Heart left ventricle (tissue), 16 donors: ENCODE results near the gene FBLN2. TPM values are rescaled to one million over a fixed set of nuclear protein-coding genes. Genes with fewer than 3 reads are reported as not detected.

ENCODE experiments used
- ATAC-seq, 4 donors: fragments of 200-7000 bp; cut with Tn5 transposase; one replicate each; pipeline ENCODE4 v1.9.1; 2020 to 2022; ENCODE audit warnings: moderate library complexity in 4 of 4, mild to moderate bottlenecking in 3 of 4, moderate number of reproducible peaks in 1 of 4
- DNase-seq, 5 donors: peaks; one replicate each; pipeline ENCODE4 v3.0.0-alpha.2; 2020
- H3K27ac ChIP-seq, 12 donors: fragments of 200-600 bp; sonication (generic) in 4 of 12; one replicate each; pipeline versions ENCODE4 v1.5.0 to v1.8.0; 2016 to 2022; ENCODE audit warnings: mild to moderate bottlenecking in 2 of 12
- H3K27me3 ChIP-seq, 9 donors: fragments of 200-600 bp; sonication (generic) in 2 of 9; one replicate each; pipeline versions ENCODE4 v1.5.1 to v1.8.0; 2016 to 2022; ENCODE audit warnings: mild to moderate bottlenecking in 3 of 9
- H3K36me3 ChIP-seq, 9 donors: fragments of 200-600 bp; sonication (generic) in 2 of 9; one replicate each; pipeline versions ENCODE4 v1.5.0 to v1.8.0; 2018 to 2022; ENCODE audit warnings: mild to moderate bottlenecking in 2 of 9
- H3K4me1 ChIP-seq, 12 donors: fragments of 200-600 bp; sonication (generic) in 4 of 12; one replicate each; pipeline versions ENCODE4 v1.5.0 to v1.8.0; 2016 to 2022; ENCODE audit warnings: mild to moderate bottlenecking in 3 of 12
- H3K4me3 ChIP-seq, 12 donors: fragments of 200-600 bp; sonication (generic) in 4 of 12; one replicate each; pipeline versions ENCODE4 v1.5.0 to v1.8.0; 2017 to 2022; ENCODE audit warnings: mild to moderate bottlenecking in 9 of 12, moderate library complexity in 4 of 12
- H3K9me3 ChIP-seq, 12 donors: fragments of 200-600 bp; sonication (generic) in 4 of 12; one replicate each; pipeline versions ENCODE4 v1.5.0 to v1.8.0; 2016 to 2022; ENCODE audit warnings: mild to moderate bottlenecking in 1 of 12
- CTCF ChIP-seq, 12 donors: fragments of 200-600 bp; sonication (generic) in 4 of 12; IDR thresholded peaks; one replicate each; pipeline versions ENCODE4 v1.5.0 to v1.8.0; 2018 to 2022; ENCODE audit warnings: antibody characterized with exemption in 12 of 12, mild to moderate bottlenecking in 5 of 12
- POLR2A ChIP-seq, 2 donors: fragments of 450-650 bp; IDR thresholded peaks; one replicate each; pipeline ENCODE4 v1.6.1; 2017; ENCODE audit warnings: antibody characterized with exemption in 2 of 2, mild to moderate bottlenecking in 2 of 2, moderate library complexity in 2 of 2
- WGBS, 4 donors: extraction: QIAGEN DNeasy Blood & Tissue Kit in 2 of 4; methylation state at CpG; one replicate each; pipeline versions ENCODE4 v1.1.5 to v1.1.7; 2013 to 2018; 5-methylcytosine and 5-hydroxymethylcytosine counted together
- intact Hi-C, 10 donors: fragments of 100-400 bp; cut with DNase I; formaldehyde crosslinking; loops; one replicate each; pipeline versions ENCODE4 v1.11.1 to v1.14.2; 2022
- polyA plus RNA-seq, 2 donors: library from polyadenylated mRNA; stranded (reverse); fragments of 200-250 nt; gene quantifications; one replicate each; pipeline ENCODE4 v1.2.3, GENCODE V29; 2013
- total RNA-seq, 9 donors: library from RNA; depleted of rRNA in 2 of 9; stranded (reverse); fragments of >200 nt in 2 of 9; fragmentation: NEBNext Ultra II Directional in 3 of 9; extraction: Animal tissue kit (Norgen Biotek cat#: 25700) in 3 of 9; gene quantifications; one replicate each; pipeline versions ENCODE4 v1.1.0 to v1.2.4, GENCODE V29; 2016 to 2023
- donor health status: ischemic (EF 13 %, LVEDD 7.1; RV severe dilation, severe dysfunction).
- donor health status: healthy with polysubstance abuse.
- donor health status: DM: no; HTN: yes; CAD: no.
- donor health status: DM: no; HTN: no; CAD: no.
- donor health status: ischemic (EF 25% LVEDD 6.9; RV normal size, moderate dysfunction).
- donor health status: ischemic (EF 25% LVEDD 5.7; RV mildly dilated, moderate dysfunction).
- donor health status: healthy.
- donor health status: DM: yes; HTN: yes; CAD: no.
- donor health status: ischemic (EF 35%, LVEDD 5.7; RV mildly dilated, moderate dysfunction).
- donor health status: nonischemic (EF 11% LVEDD 7.7; RV severe dilation, severe dysfunction).
- donor health status: DM: yes; HTN: yes; CAD: no.
- donor health status: PGD.
- donor health status: ischemic (EF 29% LVEDD 5.4; RV normal size, mild dysfunction).
- donor health status: nonischemic (EF 23%, LVEDD 6.1; RV moderate dilation, normal function).

Gene FBLN2
- total and polyA plus RNA-seq, 11 donors = 16.5 to 118 (median 42.7) TPM

DNA sequence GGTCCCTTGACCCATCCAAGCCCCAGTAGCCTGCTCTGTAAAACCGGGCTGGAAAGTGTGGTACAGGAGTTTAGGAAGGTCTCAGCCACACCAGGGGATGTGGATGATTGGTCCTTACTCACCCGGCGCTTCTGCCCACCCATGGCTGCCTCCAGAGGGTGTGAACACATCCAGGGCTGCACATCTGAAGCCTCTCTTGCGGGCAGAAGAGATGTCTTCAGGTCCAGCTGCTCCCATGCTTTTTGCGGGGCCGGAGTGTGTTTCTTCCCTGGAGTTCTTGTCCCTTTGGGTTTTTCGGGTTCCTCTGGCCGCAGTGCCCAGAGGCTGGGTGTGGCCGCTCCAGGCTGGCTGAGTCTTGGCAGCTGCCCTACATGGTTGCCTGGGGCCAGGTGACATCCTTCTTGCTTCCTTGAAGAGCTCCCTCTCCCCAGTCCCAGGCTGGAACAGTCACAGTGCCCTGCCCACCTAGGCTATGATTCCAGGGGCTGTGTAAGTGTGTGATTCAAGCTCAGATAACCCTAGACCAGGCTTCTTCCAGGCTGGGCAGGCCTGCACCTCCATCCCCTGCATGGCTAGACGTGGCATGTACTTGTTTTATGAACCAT lies 34.9 kb upstream of the FBLN2 start:
- Histone ChIP-seq H3K27me3 (no peaks in the 10 kb centered on the region), H3K9me3 (no peaks in the 10 kb centered on the region), H3K27ac (peak overlapping the region in 4 of 12 donors; percentile 9 to 56 (median 40)), H3K4me3 (no peak overlapping the region), H3K4me1 (peaks cover 3 to 38% (median 32%) of the 10 kb centered on the region in 12 donors), H3K36me3 (no peaks in the 10 kb centered on the region)
- intact Hi-C loops = no loop called here
- DNase-seq (peak in 2 of 5 donors; percentile 8 to 44), ATAC-seq (no peak)
- TF ChIP-seq POLR2A (IDR thresholded peaks at IDR 0.05) = no peak
- no peak for TF ChIP-seq CTCF (IDR thresholded peaks at IDR 0.05)
- 80 to 86% (median 82%) methylated on average over 9 to 10 of the region's 10 CpGs for WGBS, 4 donors

DNA sequence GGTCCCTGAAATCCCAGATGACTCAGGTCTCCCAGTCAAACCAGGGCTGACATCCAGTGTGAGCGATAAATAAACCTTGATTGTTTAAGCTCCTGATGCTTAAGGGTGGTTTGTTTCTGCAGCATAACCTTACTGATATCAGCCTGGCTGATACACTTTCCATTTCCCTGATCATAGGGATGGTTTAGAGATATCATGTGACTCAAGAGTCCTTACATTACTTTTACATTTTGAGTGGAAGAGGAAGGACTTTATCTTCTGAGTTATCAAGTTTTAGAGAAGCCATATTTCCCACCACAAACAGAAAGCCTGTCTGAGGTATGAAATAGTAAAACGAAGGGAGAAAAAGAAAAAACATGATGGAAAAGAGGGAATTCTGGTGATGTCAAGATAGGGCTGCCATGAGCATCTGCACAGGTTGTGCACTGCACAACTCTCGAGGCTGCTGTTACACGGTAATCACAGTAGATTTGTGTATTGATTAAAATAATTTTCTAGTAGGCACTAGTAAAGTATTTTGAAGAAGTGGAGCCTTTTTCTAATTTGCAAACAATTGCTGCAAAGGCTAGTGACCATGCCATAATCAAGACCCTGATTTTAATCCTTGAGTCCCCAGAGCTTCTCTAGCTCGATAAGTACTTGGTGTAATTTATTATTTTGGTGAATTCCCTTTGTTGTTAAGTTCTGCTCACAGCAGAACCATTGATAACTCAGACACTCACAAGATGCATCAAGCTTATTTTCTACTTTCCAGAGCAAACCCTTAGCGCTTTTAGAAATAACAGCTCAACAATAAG lies 34.1 kb upstream of the FBLN2 start:
- WGBS, 4 donors = 90 to 93% (median 93%) methylated on average over 6 of the region's 6 CpGs
- ATAC-seq (no peak), DNase-seq (no peak)
- Histone ChIP-seq H3K27ac (peak overlapping the region in 3 of 12 donors; percentile 82 to 84 (median 83)), H3K4me1 (peaks cover 3 to 43% (median 32%) of the 10 kb centered on the region in 12 donors), H3K27me3 (no peaks in the 10 kb centered on the region), H3K36me3 (no peaks in the 10 kb centered on the region), H3K4me3 (no peak overlapping the region), H3K9me3 (no peaks in the 10 kb centered on the region)
- intact Hi-C loops = no loop called here
- no peak for TF ChIP-seq POLR2A (IDR thresholded peaks at IDR 0.05)
- no peak for TF ChIP-seq CTCF (IDR thresholded peaks at IDR 0.05)

DNA sequence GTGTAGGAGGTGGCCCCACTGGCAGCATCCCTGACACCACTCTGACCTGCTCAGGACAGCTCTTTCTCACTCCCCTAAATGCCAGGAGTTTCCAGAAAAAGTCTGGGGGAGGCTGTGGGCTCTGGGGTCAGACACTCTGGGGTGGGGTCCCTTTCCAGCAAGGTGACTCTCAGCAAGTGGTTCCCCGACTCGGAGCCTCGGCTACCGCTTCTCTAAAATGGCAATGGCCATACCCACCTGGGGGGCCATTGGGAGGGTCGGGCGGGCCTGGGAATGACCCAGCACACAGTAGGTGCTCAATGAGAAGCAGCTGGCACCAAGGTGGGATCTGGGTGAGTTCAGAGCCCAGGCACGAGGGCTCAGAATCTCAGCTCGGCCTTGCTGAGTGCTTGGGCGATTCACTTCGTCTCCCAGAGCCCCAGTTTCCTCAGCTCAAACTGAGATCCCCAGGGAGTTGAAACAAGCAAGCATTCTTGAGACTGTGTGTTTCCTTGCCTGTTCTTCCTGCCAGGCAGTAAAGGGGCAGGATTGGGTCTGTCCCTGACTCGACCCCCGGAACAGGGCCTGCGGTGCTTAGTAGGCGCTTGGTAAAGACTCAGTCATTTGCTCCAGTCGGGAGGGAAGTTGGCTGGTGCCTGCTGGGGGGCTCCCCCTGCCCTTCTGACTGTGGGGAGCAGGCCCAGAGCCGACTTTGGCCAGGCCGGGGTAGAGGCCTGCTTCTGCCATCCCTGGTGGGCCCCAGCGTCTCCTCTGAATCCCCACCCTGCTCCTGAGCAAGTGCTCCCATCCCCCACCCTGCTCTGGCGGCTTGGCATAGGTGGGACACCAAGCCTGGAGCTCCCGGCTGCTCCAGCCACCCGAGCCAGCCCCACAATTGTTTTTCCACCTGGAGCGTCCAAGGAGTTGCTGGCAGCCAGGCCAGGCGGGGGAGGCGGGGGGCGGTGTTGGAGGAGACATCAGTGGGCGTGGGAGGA lies 32.9 kb upstream of the FBLN2 start:
- peaks cover 3 to 44% (median 32%) of the 10 kb centered on the region in 12 donors for H3K4me1 ChIP-seq
- ATAC-seq = peak in 3 of 4 donors; percentile 6 to 38 (median 21)
- DNase-seq = peak; percentile 43 to 79 (median 74)
- no peak for TF ChIP-seq POLR2A (IDR thresholded peaks at IDR 0.05)
- no peak for TF ChIP-seq CTCF (IDR thresholded peaks at IDR 0.05)
- H3K4me3 ChIP-seq = no peak overlapping the region
- no peaks in the 10 kb centered on the region for H3K36me3 ChIP-seq
- H3K9me3 ChIP-seq = no peaks in the 10 kb centered on the region
- peak overlapping the region in 11 of 12 donors; percentile 54 to 89 (median 78) for H3K27ac ChIP-seq
- H3K27me3 ChIP-seq = no peaks in the 10 kb centered on the region
- WGBS, 4 donors = 56 to 69% (median 61%) methylated on average over 13 to 26 of the region's 26 CpGs
- intact Hi-C loops = no loop called here
